OCI-LY3 (cell line): ENCODE results near the gene CHCHD4.
"Not testable (repeated sequence)": the region's sequence is repeated elsewhere in the genome, so short reads cannot be mapped to it uniquely, and the experiment has no call there.

ENCODE experiments used
- H2AFZ ChIP-seq: fragments of 200-600, 300-600 bp; shearing (Covaris generic); 2 replicates; pipeline ENCODE4 v1.6.0; 2014; ENCODE audit warnings: antibody characterized with exemption, low read depth, low read length
- H3K27ac ChIP-seq: fragments of 200-600, 300-600 bp; sonication (generic); 2 replicates; pipeline ENCODE4 v1.5.1; 2014; ENCODE audit warnings: mild to moderate bottlenecking, low read length, moderate library complexity, mixed read lengths
- H3K27me3 ChIP-seq: fragments of 200-600, 300-600 bp; sonication (generic); 2 replicates; pipeline ENCODE4 v1.6.1; 2014; ENCODE audit warnings: low read depth, low read length, mixed read lengths
- H3K36me3 ChIP-seq: fragments of 200-600, 300-600 bp; sonication (generic); replicated peaks from 2 replicates; pipeline ENCODE3; 2014; ENCODE audit warnings: low read depth, low read length, mixed read lengths
- H3K4me1 ChIP-seq: fragments of 300-600, 200-600 bp; sonication (generic); 2 replicates; pipeline ENCODE4 v1.6.1; 2014; ENCODE audit warnings: low read length, mixed read lengths
- H3K4me2 ChIP-seq: fragments of 200-600, 300-600 bp; sonication (generic); 2 replicates; pipeline ENCODE4 v1.6.1; 2014; ENCODE audit warnings: low read length, mixed read lengths
- H3K4me3 ChIP-seq: fragments of 300-600, 200-600 bp; sonication (generic); 2 replicates; pipeline ENCODE4 v1.5.1; 2014; ENCODE audit warnings: antibody characterized with exemption, mild to moderate bottlenecking, low read length, moderate library complexity
- H3K79me2 ChIP-seq: fragments of 300-600, 200-600 bp; shearing (Covaris generic); 2 replicates; pipeline ENCODE4 v1.6.1; 2014; ENCODE audit warnings: mild to moderate bottlenecking, low read length, mixed read lengths
- H3K9ac ChIP-seq: fragments of 300-600, 200-600 bp; shearing (Covaris generic); 2 replicates; pipeline ENCODE4 v1.6.0; 2014; ENCODE audit warnings: mild to moderate bottlenecking, low read length, moderate library complexity
- H3K9me3 ChIP-seq: fragments of 200-600, 300-600 bp; shearing (Covaris generic); 2 replicates; pipeline ENCODE4 v1.6.1; 2014; ENCODE audit warnings: low read length, mixed read lengths; ENCODE audit not compliant: insufficient read depth
- H4K20me1 ChIP-seq: fragments of 200-600, 300-600 bp; sonication (generic); 2 replicates; pipeline ENCODE4 v1.6.1; 2016; ENCODE audit warnings: low read length, mixed read lengths; ENCODE audit not compliant: insufficient read depth
- CTCF ChIP-seq: fragments of 200-600, 300-600 bp; sonication (generic); IDR thresholded peaks from 2 replicates; pipeline ENCODE4 v1.5.1; 2014; ENCODE audit warnings: antibody characterized with exemption, low read length, low read depth
- EZH2phosphoT487 ChIP-seq: fragments of 200-600 bp; shearing (Covaris generic); IDR thresholded peaks from 2 replicates; pipeline ENCODE4 v1.6.1; 2018; ENCODE audit warnings: antibody characterized with exemption, mixed run types, low read depth

The CHCHD4 gene

GRCh38 chr3:14082108-14082657, 42.5 kb downstream of the CHCHD4 start:
- Histone ChIP-seq H3K9ac (no peak overlapping the region), H3K27me3 (no peaks in the 10 kb centered on the region), H3K9me3 (peaks cover 16% of the 10 kb centered on the region), H3K4me1 (peaks cover 33% of the 10 kb centered on the region), H3K79me2 (no peaks in the 10 kb centered on the region), H2AFZ (0 out of 2 replicates have a peak overlapping the region, but pooled peaks have one; percentile 16), H3K4me2 (peak overlapping the region; percentile 28), H3K27ac (peak overlapping the region; percentile 77), H4K20me1 (no peaks in the 10 kb centered on the region), H3K36me3 (peaks cover 10% of the 10 kb centered on the region), H3K4me3 (peak overlapping the region; percentile 19; the same call in 1 of the 2 replicates)
- TF ChIP-seq EZH2phosphoT487: no peak
- TF ChIP-seq CTCF: no peak

GRCh38 chr3:14077310-14077709, 47.4 kb downstream of the CHCHD4 start:
- TF ChIP-seq EZH2phosphoT487: no peak
- TF ChIP-seq CTCF: no peak
- H2AFZ ChIP-seq: no peak overlapping the region

GRCh38 chr3:14075233-14075632, 49.4 kb downstream of the CHCHD4 start:
- H4K20me1 ChIP-seq, H3K27me3 ChIP-seq, H3K36me3 ChIP-seq, H2AFZ ChIP-seq, H3K4me2 ChIP-seq, H3K4me3 ChIP-seq, H3K27ac ChIP-seq, H3K9ac ChIP-seq, H3K79me2 ChIP-seq: not testable (repeated sequence)
- Histone ChIP-seq H3K4me1 (peaks cover 14% of the 10 kb centered on the region), H3K9me3 (peaks cover 10% of the 10 kb centered on the region)

More at GRCh38 chr3:14077310-14077709, 47.4 kb downstream of the CHCHD4 start:
- Histone ChIP-seq H4K20me1 (no peaks in the 10 kb centered on the region), H3K4me3 (no peak overlapping the region), H3K4me2 (no peak overlapping the region), H3K9ac (no peak overlapping the region), H3K27ac (no peak overlapping the region), H3K4me1 (peaks cover 24% of the 10 kb centered on the region), H3K9me3 (peaks cover 10% of the 10 kb centered on the region), H3K27me3 (no peaks in the 10 kb centered on the region), H3K36me3 (peaks cover 10% of the 10 kb centered on the region), H3K79me2 (no peaks in the 10 kb centered on the region)

GRCh38 chr3:14064910-14065309, 59.8 kb downstream of the CHCHD4 start:
- Histone ChIP-seq H3K79me2 (no peaks in the 10 kb centered on the region), H3K36me3 (peaks cover 4% of the 10 kb centered on the region), H3K9me3 (0 out of 2 replicates have a peak, but pooled peaks cover 6% of the 10 kb centered on the region), H3K27me3 (no peaks in the 10 kb centered on the region), H3K4me2 (no peak overlapping the region), H4K20me1 (no peaks in the 10 kb centered on the region), H3K4me1 (peaks cover 5% of the 10 kb centered on the region; the same call in 1 of the 2 replicates), H3K9ac (no peak overlapping the region), H3K27ac (no peak overlapping the region), H2AFZ (no peak overlapping the region), H3K4me3 (no peak overlapping the region)
- TF ChIP-seq EZH2phosphoT487 (no peak), CTCF (no peak)
